Stomach (tissue), 9 donors: ENCODE data around the gene GJB1. TPM values are rescaled to one million over a fixed set of nuclear protein-coding genes. Genes with fewer than 3 reads are reported as not detected.

Experiments used
- DNase-seq, 2 donors: peaks; one replicate each; pipeline versions ENCODE4 v3.0.0 to v3.0.0-alpha.2; 2013 to 2019
- H3K27ac ChIP-seq, 5 donors: fragments of 200-600 bp in 4 of 5; sonication (generic) in 4 of 5; one replicate each; pipeline ENCODE4 v1.5.1; 2013 to 2019; ENCODE audit warnings: mild to moderate bottlenecking in 1 of 5, moderate library complexity in 1 of 5
- H3K27me3 ChIP-seq, 3 donors: fragments of 200-600 bp; sonication (generic); one replicate each; pipeline ENCODE4 v1.5.1; 2017 to 2019; ENCODE audit warnings: mixed run types in 1 of 3
- H3K36me3 ChIP-seq, 4 donors: fragments of 200-600 bp; sonication (generic); 1 replicate in 3 of 4; 2 replicates in 1 of 4; pipeline ENCODE4 v1.5.1; 2016 to 2019
- H3K4me1 ChIP-seq, 4 donors: fragments of 200-600 bp; sonication (generic); one replicate each; pipeline ENCODE4 v1.5.1; 2016 to 2019
- H3K4me3 ChIP-seq, 4 donors: fragments of 200-600 bp; sonication (generic) in 3 of 4; one replicate each; pipeline ENCODE4 v1.5.1; 2016 to 2019; ENCODE audit warnings: mild to moderate bottlenecking in 1 of 4
- H3K9me3 ChIP-seq, 4 donors: fragments of 200-600 bp; sonication (generic); one replicate each; pipeline ENCODE4 v1.5.1; 2016 to 2019
- CTCF ChIP-seq, 7 experiments: fragments of 450-650 bp in 4 of 7; fragments of 200-600 bp in 3 of 7; sonication (generic) in 3 of 7; IDR thresholded peaks; one replicate each; pipeline ENCODE4 v1.5.1; 2016 to 2019; ENCODE audit warnings: antibody characterized with exemption in 7 of 7, control low read depth in 2 of 7, mild to moderate bottlenecking in 1 of 7
- EP300 ChIP-seq: sonication (generic); formaldehyde crosslinking; IDR thresholded peaks from one replicate; pipeline ENCODE4 v1.6.1; 2017; ENCODE audit warnings: antibody characterized with exemption
- POLR2A ChIP-seq, 4 donors: fragments of 450-650 bp; IDR thresholded peaks; one replicate each; pipeline ENCODE4 v1.6.1; 2016; ENCODE audit warnings: antibody characterized with exemption in 4 of 4, control low read depth in 2 of 4, mild to moderate bottlenecking in 1 of 4, moderate library complexity in 1 of 4
- POLR2AphosphoS5 ChIP-seq, 3 donors: sonication (generic); formaldehyde crosslinking; IDR thresholded peaks; one replicate each; pipeline ENCODE4 v1.6.1; 2016; ENCODE audit warnings: antibody characterized with exemption in 3 of 3
- WGBS, 5 donors: extraction: QIAGEN DNeasy Blood & Tissue Kit in 3 of 5; methylation state at CpG; one replicate each; pipeline versions ENCODE4 v1.1.5 to v1.1.7; 2013 to 2018; 5-methylcytosine and 5-hydroxymethylcytosine counted together
- intact Hi-C: fragments of 100-400 bp; cut with DNase I; formaldehyde crosslinking; loops from one replicate; pipeline ENCODE4 v1.15.1; 2023; ENCODE audit warnings: low total_unique reads
- polyA plus RNA-seq, 3 donors: library from polyadenylated mRNA; stranded (reverse); fragments of 200-250 nt; gene quantifications; one replicate each; pipeline ENCODE4 v1.2.3, GENCODE V29; 2013
- total RNA-seq, 5 donors: library from RNA; depleted of rRNA; stranded (reverse); fragments of >200 nt; gene quantifications; one replicate each; pipeline versions ENCODE4 v1.1.0 to v1.2.3, GENCODE V29; 2014 to 2016
- donor health status: healthy with polysubstance abuse.
- donor health status: Bipolar disorder and iron deficiency.
- donor health status: healthy.

The GJB1 gene
- total and polyA plus RNA-seq, 8 donors = 6.6 to 39.7 (median 7.7) TPM; not detected in 2

- no peak for DNase-seq
- TF ChIP-seq POLR2A (IDR thresholded peaks at IDR 0.05) = no peak
- no peak for TF ChIP-seq POLR2AphosphoS5 (IDR thresholded peaks at IDR 0.05)
- TF ChIP-seq CTCF (IDR thresholded peaks at IDR 0.05) = no peak
- TF ChIP-seq EP300 = no peak
- no peaks in the 10 kb centered on the region for H3K27me3 ChIP-seq
- whole genome bisulfite sequencing, 5 donors = 89 to 94% (median 91%) methylated on average over 3 of the region's 3 CpGs
- intact Hi-C loops = no loop called here
- no peak overlapping the region for H3K27ac ChIP-seq
- H3K4me3 ChIP-seq = no peak overlapping the region
- H3K4me1 ChIP-seq = no peaks in the 10 kb centered on the region
- H3K36me3 ChIP-seq = peaks cover 0 to 54% (median 50%) of the 10 kb centered on the region in 4 donors
- no peaks in the 10 kb centered on the region for H3K9me3 ChIP-seq
These were observed 16.8 kb downstream of the GJB1 start for GRCh38 chrX:71239781-71240180.

- no peaks in the 10 kb centered on the region for H3K9me3 ChIP-seq
- no peak for DNase-seq
- H3K27me3 ChIP-seq = no peaks in the 10 kb centered on the region
- H3K36me3 ChIP-seq = peaks cover 0 to 69% (median 65%) of the 10 kb centered on the region in 4 donors
- no peaks in the 10 kb centered on the region for H3K4me1 ChIP-seq
- intact Hi-C loops = no loop called here
- WGBS, 5 donors = 77 to 95% (median 83%) methylated on average over 6 of the region's 6 CpGs
- TF ChIP-seq EP300 = no peak
- TF ChIP-seq POLR2AphosphoS5 (IDR thresholded peaks at IDR 0.05) = no peak
- no peak for TF ChIP-seq CTCF (IDR thresholded peaks at IDR 0.05)
- TF ChIP-seq POLR2A (IDR thresholded peaks at IDR 0.05) = no peak
- no peak overlapping the region for H3K27ac ChIP-seq
- H3K4me3 ChIP-seq = no peak overlapping the region
These were observed 18.3 kb downstream of the GJB1 start for GRCh38 chrX:71241301-71241700.

- H3K27ac ChIP-seq = no peak overlapping the region
- peaks cover 0 to 100% (median 97%) of the 10 kb centered on the region in 4 donors for H3K36me3 ChIP-seq
- no peaks in the 10 kb centered on the region for H3K27me3 ChIP-seq
- DNase-seq = no peak
- H3K4me1 ChIP-seq = no peaks in the 10 kb centered on the region
- no peaks in the 10 kb centered on the region for H3K9me3 ChIP-seq
- intact Hi-C loops = no loop called here
- 83 to 98% (median 92%) methylated on average over 8 to 9 of the region's 9 CpGs for WGBS, 5 donors
- H3K4me3 ChIP-seq = no peak overlapping the region
- TF ChIP-seq CTCF (IDR thresholded peaks at IDR 0.05) (no peak), POLR2AphosphoS5 (IDR thresholded peaks at IDR 0.05) (no peak), POLR2A (IDR thresholded peaks at IDR 0.05) (no peak), EP300 (no peak)
These were observed 21.5 kb downstream of the GJB1 start for GRCh38 chrX:71244359-71245128.

- Histone ChIP-seq H3K4me1 (no peaks in the 10 kb centered on the region), H3K4me3 (no peak overlapping the region), H3K9me3 (no peaks in the 10 kb centered on the region), H3K27ac (no peak overlapping the region), H3K27me3 (no peaks in the 10 kb centered on the region), H3K36me3 (peaks cover 0 to 100% (median 99%) of the 10 kb centered on the region in 4 donors)
- DNase-seq = no peak
- intact Hi-C loops = no loop called here
- TF ChIP-seq EP300 (no peak), POLR2A (IDR thresholded peaks at IDR 0.05) (no peak), POLR2AphosphoS5 (IDR thresholded peaks at IDR 0.05) (no peak), CTCF (IDR thresholded peaks at IDR 0.05) (no peak)
- 73 to 100% (median 84%) methylated on average over 1 to 2 of the region's 2 CpGs for WGBS, 5 donors
These were observed 22.1 kb downstream of the GJB1 start for GRCh38 chrX:71245159-71245558.
